ENCODE measurements around the gene FAM89A.

Gene FAM89A

GRCh38 chr1:231069333-231069732 is 29.3 kb upstream of the FAM89A start:
- H4K8ac ChIP-seq (ENCODE audit: low read depth, low read length) = no peak overlapping the region
- H3K18ac ChIP-seq (ENCODE audit: low read length) = no peak overlapping the region
- peaks cover 0 to 3% of the 10 kb centered on the region in 2 donors for H3K4me1 ChIP-seq (ENCODE audit: control insufficient read depth in 2 of 2, insufficient read depth in 1 of 2, low read depth in 1 of 2, low read length in 2 of 2)
- no peaks in the 10 kb centered on the region for H3K79me1 ChIP-seq (ENCODE audit: low read depth, low read length)
- no peaks in the 10 kb centered on the region for H3K36me3 ChIP-seq (replicated peaks in 1 of 2; ENCODE audit: control insufficient read depth in 2 of 2, insufficient read depth in 2 of 2, low read length in 2 of 2)
- no peak overlapping the region for H3K4me3 ChIP-seq (ENCODE audit: low read length in 2 of 2)
- peaks cover 0 to 4% of the 10 kb centered on the region in 2 donors for H3K9me3 ChIP-seq (replicated peaks in 1 of 2; ENCODE audit: control insufficient read depth in 2 of 2, insufficient read depth in 1 of 2, low read depth in 1 of 2, low read length in 2 of 2)
- no peak overlapping the region for H2BK15ac ChIP-seq (ENCODE audit: low read length)
- no peak overlapping the region for H3K4ac ChIP-seq (ENCODE audit: low read length)
- H3K23ac ChIP-seq (ENCODE audit: low read depth, low read length, poor library complexity) = no peak overlapping the region
- H3K14ac ChIP-seq (ENCODE audit: low read length) = no peak overlapping the region
- H2AK5ac ChIP-seq (ENCODE audit: low read depth, low read length) = no peak overlapping the region
- H2AFZ ChIP-seq (ENCODE audit: low read length) = no peak overlapping the region
- no peak for DNase-seq (ENCODE audit: low spot score)
- WGBS, 2 donors (ENCODE audit: extremely low coverage in 2 of 2, insufficient read length in 2 of 2, insufficient replicate concordance in 1 of 2) = no CpG with 5 or more reads among the region's 8 CpGs
- peaks cover 0 to 2% (median 0%) of the 10 kb centered on the region in 3 experiments for H3K27me3 ChIP-seq (ENCODE audit: control insufficient read depth in 3 of 3, insufficient read depth in 3 of 3, low read depth in 1 of 3, low read length in 3 of 3)
- no peak overlapping the region for H4K91ac ChIP-seq (ENCODE audit: low read depth, low read length, poor library complexity)
- no peak overlapping the region for H2BK12ac ChIP-seq (ENCODE audit: low read length)
- H3K4me2 ChIP-seq (ENCODE audit: insufficient read depth, low read length, poor library complexity, severe bottlenecking) = no peak overlapping the region
- H3K27ac ChIP-seq (replicated peaks; ENCODE audit: low read length) = no peak overlapping the region
- H2BK120ac ChIP-seq (ENCODE audit: low read depth, low read length) = no peak overlapping the region
- H2BK5ac ChIP-seq (ENCODE audit: low read length) = no peak overlapping the region
- H3K9ac ChIP-seq (ENCODE audit: low read depth, low read length, poor library complexity) = no peak overlapping the region

GRCh38 chr1:231068762-231069161 is 28.7 kb upstream of the FAM89A start:
- no peak overlapping the region for H2BK12ac ChIP-seq (ENCODE audit: low read length)
- no peak for DNase-seq (ENCODE audit: low spot score)
- no peak overlapping the region for H3K4ac ChIP-seq (ENCODE audit: low read length)
- no peak overlapping the region for H3K9ac ChIP-seq (ENCODE audit: low read depth, low read length, poor library complexity)
- H3K27me3 ChIP-seq (ENCODE audit: control insufficient read depth in 3 of 3, insufficient read depth in 3 of 3, low read depth in 1 of 3, low read length in 3 of 3) = peaks cover 0 to 3% (median 0%) of the 10 kb centered on the region in 3 experiments
- H3K9me3 ChIP-seq (replicated peaks in 1 of 2; ENCODE audit: control insufficient read depth in 2 of 2, insufficient read depth in 1 of 2, low read depth in 1 of 2, low read length in 2 of 2) = peaks cover 0 to 4% of the 10 kb centered on the region in 2 donors
- H2AK5ac ChIP-seq (ENCODE audit: low read depth, low read length) = no peak overlapping the region
- no peaks in the 10 kb centered on the region for H3K79me1 ChIP-seq (ENCODE audit: low read depth, low read length)
- H4K91ac ChIP-seq (ENCODE audit: low read depth, low read length, poor library complexity) = no peak overlapping the region
- H3K14ac ChIP-seq (ENCODE audit: low read length) = no peak overlapping the region
- peaks cover under 1 to 3% of the 10 kb centered on the region in 2 donors for H3K4me1 ChIP-seq (ENCODE audit: control insufficient read depth in 2 of 2, insufficient read depth in 1 of 2, low read depth in 1 of 2, low read length in 2 of 2)
- no peak overlapping the region for H3K27ac ChIP-seq (replicated peaks; ENCODE audit: low read length)
- H2BK120ac ChIP-seq (ENCODE audit: low read depth, low read length) = no peak overlapping the region
- no peak overlapping the region for H3K4me2 ChIP-seq (ENCODE audit: insufficient read depth, low read length, poor library complexity, severe bottlenecking)
- no peak overlapping the region for H2AFZ ChIP-seq (ENCODE audit: low read length)
- H3K18ac ChIP-seq (ENCODE audit: low read length) = no peak overlapping the region
- H2BK15ac ChIP-seq (ENCODE audit: low read length) = no peak overlapping the region
- H2BK5ac ChIP-seq (ENCODE audit: low read length) = no peak overlapping the region
- no peak overlapping the region for H4K8ac ChIP-seq (ENCODE audit: low read depth, low read length)
- H3K23ac ChIP-seq (ENCODE audit: low read depth, low read length, poor library complexity) = no peak overlapping the region
- no peak overlapping the region for H3K4me3 ChIP-seq (ENCODE audit: low read length in 2 of 2)
- no peaks in the 10 kb centered on the region for H3K36me3 ChIP-seq (replicated peaks in 1 of 2; ENCODE audit: control insufficient read depth in 2 of 2, insufficient read depth in 2 of 2, low read length in 2 of 2)
- no CpG with 5 or more reads among the region's 4 CpGs for WGBS, 2 donors (ENCODE audit: extremely low coverage in 2 of 2, insufficient read length in 2 of 2, insufficient replicate concordance in 1 of 2)

- Histone ChIP-seq H2AFZ (ENCODE audit: low read length) (no peak overlapping the region), H3K14ac (ENCODE audit: low read length) (no peak overlapping the region), H3K27ac (replicated peaks; ENCODE audit: low read length) (no peak overlapping the region), H4K91ac (ENCODE audit: low read depth, low read length, poor library complexity) (no peak overlapping the region), H2BK12ac (ENCODE audit: low read length) (no peak overlapping the region), H2BK5ac (ENCODE audit: low read length) (no peak overlapping the region), H3K4me2 (ENCODE audit: insufficient read depth, low read length, poor library complexity, severe bottlenecking) (no peak overlapping the region), H3K79me1 (ENCODE audit: low read depth, low read length) (no peaks in the 10 kb centered on the region), H3K9ac (ENCODE audit: low read depth, low read length, poor library complexity) (no peak overlapping the region), H2BK15ac (ENCODE audit: low read length) (no peak overlapping the region), H3K4me3 (ENCODE audit: low read length in 2 of 2) (no peak overlapping the region), H2AK5ac (ENCODE audit: low read depth, low read length) (no peak overlapping the region), H3K9me3 (replicated peaks in 1 of 2; ENCODE audit: control insufficient read depth in 2 of 2, insufficient read depth in 1 of 2, low read depth in 1 of 2, low read length in 2 of 2) (peaks cover 0 to 3% of the 10 kb centered on the region in 2 donors), H2BK120ac (ENCODE audit: low read depth, low read length) (no peak overlapping the region), H3K4me1 (ENCODE audit: control insufficient read depth in 2 of 2, insufficient read depth in 1 of 2, low read depth in 1 of 2, low read length in 2 of 2) (peaks cover 0 to 2% of the 10 kb centered on the region in 2 donors), H3K36me3 (replicated peaks in 1 of 2; ENCODE audit: control insufficient read depth in 2 of 2, insufficient read depth in 2 of 2, low read length in 2 of 2) (no peaks in the 10 kb centered on the region), H3K27me3 (ENCODE audit: control insufficient read depth in 3 of 3, insufficient read depth in 3 of 3, low read depth in 1 of 3, low read length in 3 of 3) (peaks cover 0 to 12% (median 0%) of the 10 kb centered on the region in 3 experiments), H4K8ac (ENCODE audit: low read depth, low read length) (no peak overlapping the region), H3K4ac (ENCODE audit: low read length) (no peak overlapping the region), H3K18ac (ENCODE audit: low read length) (no peak overlapping the region), H3K23ac (ENCODE audit: low read depth, low read length, poor library complexity) (no peak overlapping the region)
- no CpG with 5 or more reads among the region's 11 CpGs for WGBS, 2 donors (ENCODE audit: extremely low coverage in 2 of 2, insufficient read length in 2 of 2, insufficient replicate concordance in 1 of 2)
- DNase-seq (ENCODE audit: low spot score) = no peak
Measured at GRCh38 chr1:231065510-231066241, 25.6 kb upstream of the FAM89A start.

GRCh38 chr1:231064418-231064817 is 24.4 kb upstream of the FAM89A start:
- no peak overlapping the region for H2BK12ac ChIP-seq (ENCODE audit: low read length)
- H4K91ac ChIP-seq (ENCODE audit: low read depth, low read length, poor library complexity) = no peak overlapping the region
- peaks cover 0 to 2% of the 10 kb centered on the region in 2 donors for H3K4me1 ChIP-seq (ENCODE audit: control insufficient read depth in 2 of 2, insufficient read depth in 1 of 2, low read depth in 1 of 2, low read length in 2 of 2)
- H2AK5ac ChIP-seq (ENCODE audit: low read depth, low read length) = no peak overlapping the region
- H3K9me3 ChIP-seq (replicated peaks in 1 of 2; ENCODE audit: control insufficient read depth in 2 of 2, insufficient read depth in 1 of 2, low read depth in 1 of 2, low read length in 2 of 2) = peaks cover 0 to 3% of the 10 kb centered on the region in 2 donors
- no peak overlapping the region for H2AFZ ChIP-seq (ENCODE audit: low read length)
- no peak overlapping the region for H3K18ac ChIP-seq (ENCODE audit: low read length)
- no peak overlapping the region for H3K14ac ChIP-seq (ENCODE audit: low read length)
- no peaks in the 10 kb centered on the region for H3K79me1 ChIP-seq (ENCODE audit: low read depth, low read length)
- H3K23ac ChIP-seq (ENCODE audit: low read depth, low read length, poor library complexity) = no peak overlapping the region
- no peak for DNase-seq (ENCODE audit: low spot score)
- no peak overlapping the region for H3K4me2 ChIP-seq (ENCODE audit: insufficient read depth, low read length, poor library complexity, severe bottlenecking)
- H3K36me3 ChIP-seq (replicated peaks in 1 of 2; ENCODE audit: control insufficient read depth in 2 of 2, insufficient read depth in 2 of 2, low read length in 2 of 2) = no peaks in the 10 kb centered on the region
- no peak overlapping the region for H2BK15ac ChIP-seq (ENCODE audit: low read length)
- H4K8ac ChIP-seq (ENCODE audit: low read depth, low read length) = no peak overlapping the region
- no peak overlapping the region for H3K9ac ChIP-seq (ENCODE audit: low read depth, low read length, poor library complexity)
- WGBS, 2 donors (ENCODE audit: extremely low coverage in 2 of 2, insufficient read length in 2 of 2, insufficient replicate concordance in 1 of 2) = no CpG with 5 or more reads among the region's 3 CpGs
- no peak overlapping the region for H2BK120ac ChIP-seq (ENCODE audit: low read depth, low read length)
- H3K4ac ChIP-seq (ENCODE audit: low read length) = no peak overlapping the region
- H2BK5ac ChIP-seq (ENCODE audit: low read length) = no peak overlapping the region
- H3K27me3 ChIP-seq (ENCODE audit: control insufficient read depth in 3 of 3, insufficient read depth in 3 of 3, low read depth in 1 of 3, low read length in 3 of 3) = peaks cover 0 to 12% (median 0%) of the 10 kb centered on the region in 3 experiments
- no peak overlapping the region for H3K4me3 ChIP-seq (ENCODE audit: low read length in 2 of 2)
- H3K27ac ChIP-seq (replicated peaks; ENCODE audit: low read length) = no peak overlapping the region

All from neuronal stem cell (in vitro differentiated cells).